Esophagus muscularis mucosa (tissue), 4 donors: ENCODE results near the gene FTO.

Source experiments
- EP300 ChIP-seq: sonication (generic); formaldehyde crosslinking; IDR thresholded peaks from one replicate; pipeline ENCODE4 v1.6.1; 2017; ENCODE audit warnings: antibody characterized with exemption
- POLR2A ChIP-seq: fragments of 450-650 bp; IDR thresholded peaks from one replicate; pipeline ENCODE4 v1.6.1; 2017; ENCODE audit warnings: antibody characterized with exemption, moderate library complexity, mild to moderate bottlenecking, low read depth
- POLR2AphosphoS5 ChIP-seq, 2 donors: sonication (generic); formaldehyde crosslinking; IDR thresholded peaks; one replicate each; pipeline ENCODE4 v1.6.1; 2017; ENCODE audit warnings: antibody characterized with exemption in 2 of 2
- TF ChIP-seq, protein P1 (sequence below), 3 experiments: fragments of 200-600 bp in 2 of 3; fragments of 450-650 bp in 1 of 3; sonication (generic) in 2 of 3; IDR thresholded peaks; one replicate each; pipeline ENCODE4 v1.5.1; 2017 to 2019; ENCODE audit warnings: antibody characterized with exemption in 3 of 3, mild to moderate bottlenecking in 2 of 3, moderate library complexity in 1 of 3

DNA sequence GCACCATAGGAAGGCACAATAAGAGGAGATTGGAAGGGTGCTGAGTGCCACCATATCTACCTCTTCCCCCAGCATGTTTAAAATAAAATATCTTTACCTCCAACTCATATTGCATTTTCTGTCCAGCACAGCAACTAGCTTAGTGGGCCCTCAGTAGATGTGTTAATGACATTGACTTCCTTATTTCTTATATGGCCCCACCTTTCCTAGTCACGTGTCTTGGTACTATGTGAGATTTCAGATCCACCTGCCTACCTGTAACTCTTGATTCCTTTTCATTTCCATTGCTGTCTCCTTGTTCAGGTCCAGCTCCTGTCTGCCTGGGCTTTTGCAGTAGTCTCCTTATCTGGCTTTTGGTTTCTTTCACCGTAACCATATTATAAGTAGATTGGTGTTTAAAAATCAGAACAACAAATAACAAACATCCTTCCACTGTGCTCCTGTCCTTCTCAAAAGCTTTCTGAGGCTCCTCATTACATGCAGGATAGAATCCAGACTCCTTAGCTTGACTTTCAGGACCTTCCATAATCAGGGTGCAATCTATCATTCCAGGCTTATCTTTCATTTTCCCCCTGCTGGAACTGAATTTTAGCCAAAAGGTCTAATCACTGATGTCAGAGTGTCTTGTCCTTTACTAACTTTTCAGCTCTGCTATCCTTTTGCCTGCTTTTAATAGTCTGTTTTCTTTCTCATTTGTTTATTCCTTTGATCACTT lies 71.3 kb downstream of the FTO start:
- TF ChIP-seq POLR2AphosphoS5 (IDR thresholded peaks at IDR 0.05) (no peak), POLR2A (no peak), EP300 (no peak)
- TF ChIP-seq, protein P1, sequence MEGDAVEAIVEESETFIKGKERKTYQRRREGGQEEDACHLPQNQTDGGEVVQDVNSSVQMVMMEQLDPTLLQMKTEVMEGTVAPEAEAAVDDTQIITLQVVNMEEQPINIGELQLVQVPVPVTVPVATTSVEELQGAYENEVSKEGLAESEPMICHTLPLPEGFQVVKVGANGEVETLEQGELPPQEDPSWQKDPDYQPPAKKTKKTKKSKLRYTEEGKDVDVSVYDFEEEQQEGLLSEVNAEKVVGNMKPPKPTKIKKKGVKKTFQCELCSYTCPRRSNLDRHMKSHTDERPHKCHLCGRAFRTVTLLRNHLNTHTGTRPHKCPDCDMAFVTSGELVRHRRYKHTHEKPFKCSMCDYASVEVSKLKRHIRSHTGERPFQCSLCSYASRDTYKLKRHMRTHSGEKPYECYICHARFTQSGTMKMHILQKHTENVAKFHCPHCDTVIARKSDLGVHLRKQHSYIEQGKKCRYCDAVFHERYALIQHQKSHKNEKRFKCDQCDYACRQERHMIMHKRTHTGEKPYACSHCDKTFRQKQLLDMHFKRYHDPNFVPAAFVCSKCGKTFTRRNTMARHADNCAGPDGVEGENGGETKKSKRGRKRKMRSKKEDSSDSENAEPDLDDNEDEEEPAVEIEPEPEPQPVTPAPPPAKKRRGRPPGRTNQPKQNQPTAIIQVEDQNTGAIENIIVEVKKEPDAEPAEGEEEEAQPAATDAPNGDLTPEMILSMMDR (IDR thresholded peaks at IDR 0.05) = no peak
